Cardiac septum (tissue), 1 donor: Measurements from ENCODE around the gene OR11H7. TPM values are rescaled to one million over a fixed set of nuclear protein-coding genes. Genes with fewer than 3 reads are reported as not detected.
"Not testable (repeated sequence)": the region's sequence is repeated elsewhere in the genome, so short reads cannot be mapped to it uniquely, and the experiment has no call there.

Source experiments
- DNase-seq: peaks from one replicate; pipeline ENCODE4 v3.0.0-alpha.2; 2020; ENCODE audit warnings: low spot score
- intact Hi-C: fragments of 100-400 bp; cut with DNase I; formaldehyde crosslinking; loops from one replicate; pipeline ENCODE4 v1.14.0; 2022
- total RNA-seq: library from RNA; stranded (reverse); fragmentation: NEBNext Ultra II Directional; extraction: Animal tissue kit (Norgen Biotek cat#: 25700); gene quantifications from one replicate; pipeline ENCODE4 v1.2.1, GENCODE V29; 2021
- donor health status: DM: no; HTN: no; CAD: no.

Gene OR11H7
- total RNA-seq, 1 donor from 2014 or later: not detected

DNA sequence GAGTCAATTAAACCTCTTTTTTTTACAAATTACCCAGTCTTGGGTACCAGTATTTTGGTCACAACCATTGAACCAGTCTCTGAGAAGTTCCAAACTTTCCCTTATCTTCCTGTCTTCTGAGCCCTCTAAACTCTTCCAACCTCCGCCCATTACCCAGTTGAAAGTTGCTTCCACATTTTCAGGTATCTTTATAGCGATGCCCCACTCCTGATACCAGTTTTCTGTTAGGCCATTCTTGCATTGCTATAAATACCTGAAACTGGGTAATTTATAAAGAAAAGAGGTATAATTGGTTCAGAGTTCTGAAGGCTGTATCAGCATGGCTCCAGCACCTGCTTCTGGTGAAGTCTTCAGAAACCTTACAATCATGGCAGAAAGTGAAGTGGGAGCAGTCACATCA, 45.3 kb downstream of the OR11H7 start:
- intact Hi-C loops: no loop called here
- no peak for DNase-seq

GRCh38 chr14:20277409-20277808, 48.6 kb downstream of the OR11H7 start:
- intact Hi-C loops: no loop called here
- DNase-seq: no peak

GRCh38 chr14:20278414-20278813, 49.6 kb downstream of the OR11H7 start:
- DNase-seq: no peak
- intact Hi-C loops: no loop called here

- DNase-seq, intact Hi-C loops: not testable (repeated sequence)
Measured at GRCh38 chr14:20280265-20280664, 51.5 kb downstream of the OR11H7 start.

Other genes with a start within 250 kb of the OR11H7 start
- not detected for gene OR4Q2, start 226.8 kb upstream of the OR11H7 start, total RNA-seq
- not detected for gene OR4K14, start 209.7 kb upstream of the OR11H7 start, total RNA-seq
- not detected for gene OR4K13, start 192.9 kb upstream of the OR11H7 start, total RNA-seq
- not detected for gene OR4L1, start 168.9 kb upstream of the OR11H7 start, total RNA-seq
- gene OR4K17, start 118.2 kb upstream of the OR11H7 start, total RNA-seq: not detected
- not detected for gene OR4N5, start 90.2 kb upstream of the OR11H7 start, total RNA-seq
- gene OR11G2, start 38.1 kb upstream of the OR11H7 start, total RNA-seq: not detected
- not detected for gene OR11H6, start 5.3 kb upstream of the OR11H7 start, total RNA-seq
- gene OR11H4, start 10.3 kb downstream of the OR11H7 start, total RNA-seq: not detected
- gene TTC5, start 77.0 kb downstream of the OR11H7 start, total RNA-seq: 11.1 TPM
- 61.3 TPM for gene CCNB1IP1, start 104.3 kb downstream of the OR11H7 start, total RNA-seq
- gene PARP2, start 114.7 kb downstream of the OR11H7 start, total RNA-seq: 15.2 TPM
- 15.7 TPM for gene TEP1, start 184.5 kb downstream of the OR11H7 start, total RNA-seq
- gene KLHL33, start 207.2 kb downstream of the OR11H7 start, total RNA-seq: 0.35 TPM
- 21.2 TPM for gene OSGEP, start 225.8 kb downstream of the OR11H7 start, total RNA-seq
- 66.0 TPM for gene APEX1, start 226.2 kb downstream of the OR11H7 start, total RNA-seq
- gene PIP4P1, start 232.5 kb downstream of the OR11H7 start, total RNA-seq: 18.2 TPM
- gene PNP, start 240.4 kb downstream of the OR11H7 start, total RNA-seq: 17.4 TPM